GM18861 (cell line): ENCODE measurements around the gene ZBTB48.

Experiments used
- ATAC-seq: cut with Tn5 transposase; IDR thresholded peaks from one replicate; pipeline ENCODE4 v1.9.1; 2021; ENCODE audit not compliant: unreplicated experiment

ZBTB48 gene

DNA sequence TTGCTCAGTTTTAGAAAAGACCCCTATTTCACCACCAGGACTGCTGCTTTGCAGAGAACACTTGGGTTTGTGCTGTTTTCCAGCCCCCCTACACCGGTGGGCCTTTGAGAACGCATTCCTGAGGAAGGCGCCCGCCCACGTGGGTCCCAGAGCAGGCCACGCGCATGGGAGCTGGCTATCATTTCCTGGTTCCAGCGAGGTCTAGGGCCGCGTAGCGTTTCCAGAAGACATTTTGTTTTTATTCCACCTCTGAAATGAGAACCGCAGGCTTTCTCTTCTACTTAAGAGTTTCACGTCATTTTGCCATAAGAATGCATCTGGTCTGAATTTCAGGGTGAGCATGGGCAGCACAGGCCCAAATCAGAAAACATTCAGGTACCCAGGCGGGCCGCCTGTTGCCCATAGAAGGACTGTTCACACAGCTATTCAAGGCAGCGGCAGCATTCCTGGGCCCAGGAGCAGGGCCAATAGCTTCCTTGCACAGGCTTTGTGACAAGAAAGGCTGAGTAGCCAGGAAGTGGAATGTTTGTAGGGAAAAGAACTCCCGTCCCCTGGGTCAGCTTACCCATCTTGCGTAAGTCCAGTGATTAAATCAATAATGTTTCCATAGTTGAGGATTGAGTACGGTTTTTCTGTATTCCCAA is 24.2 kb downstream of the ZBTB48 start:
- ATAC-seq = no peak

GRCh38 chr1:6612641-6613360 is 33.0 kb downstream of the ZBTB48 start:
- peak; percentile 23 for ATAC-seq

DNA sequence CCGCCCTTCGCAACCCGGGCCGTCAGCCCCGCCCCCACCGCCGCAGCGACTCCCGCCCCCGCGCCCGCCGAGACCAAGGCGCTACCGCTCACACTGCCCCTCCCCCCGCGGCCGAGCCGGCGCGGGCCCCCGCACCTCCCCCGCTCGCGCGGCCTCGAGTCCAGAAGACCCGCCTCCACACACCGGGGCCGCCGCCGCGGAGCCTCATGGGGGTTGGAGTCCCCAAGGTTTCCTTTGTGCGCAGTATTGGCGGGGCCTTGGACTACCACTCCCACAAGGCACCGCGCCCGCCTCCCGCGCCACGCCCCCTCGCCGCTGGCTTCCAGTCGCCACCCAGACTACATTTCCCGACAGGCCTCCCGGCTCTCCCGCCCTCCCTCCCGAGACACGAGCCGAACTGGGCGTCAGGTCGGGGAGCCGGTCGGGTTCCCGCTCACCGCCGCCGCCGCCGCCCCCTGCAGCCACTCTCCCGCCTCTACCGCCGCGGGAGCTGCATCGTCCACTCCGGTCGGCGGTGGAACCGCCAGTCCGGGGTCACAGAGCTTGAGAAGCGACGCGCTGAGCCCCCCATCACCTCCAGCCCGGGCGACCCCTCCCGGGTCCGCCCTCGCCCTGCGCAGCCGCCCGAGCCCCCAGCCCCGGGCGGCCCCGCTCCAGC is 33.7 kb downstream of the ZBTB48 start, which contains the start of gene PHF13:
TSS of gene PHF13 (plus strand) at position 371 of the 658 bp plus-strand sequence. CDS start 336 bp downstream, outside the sequence.
- peak; percentile 89 for ATAC-seq

DNA sequence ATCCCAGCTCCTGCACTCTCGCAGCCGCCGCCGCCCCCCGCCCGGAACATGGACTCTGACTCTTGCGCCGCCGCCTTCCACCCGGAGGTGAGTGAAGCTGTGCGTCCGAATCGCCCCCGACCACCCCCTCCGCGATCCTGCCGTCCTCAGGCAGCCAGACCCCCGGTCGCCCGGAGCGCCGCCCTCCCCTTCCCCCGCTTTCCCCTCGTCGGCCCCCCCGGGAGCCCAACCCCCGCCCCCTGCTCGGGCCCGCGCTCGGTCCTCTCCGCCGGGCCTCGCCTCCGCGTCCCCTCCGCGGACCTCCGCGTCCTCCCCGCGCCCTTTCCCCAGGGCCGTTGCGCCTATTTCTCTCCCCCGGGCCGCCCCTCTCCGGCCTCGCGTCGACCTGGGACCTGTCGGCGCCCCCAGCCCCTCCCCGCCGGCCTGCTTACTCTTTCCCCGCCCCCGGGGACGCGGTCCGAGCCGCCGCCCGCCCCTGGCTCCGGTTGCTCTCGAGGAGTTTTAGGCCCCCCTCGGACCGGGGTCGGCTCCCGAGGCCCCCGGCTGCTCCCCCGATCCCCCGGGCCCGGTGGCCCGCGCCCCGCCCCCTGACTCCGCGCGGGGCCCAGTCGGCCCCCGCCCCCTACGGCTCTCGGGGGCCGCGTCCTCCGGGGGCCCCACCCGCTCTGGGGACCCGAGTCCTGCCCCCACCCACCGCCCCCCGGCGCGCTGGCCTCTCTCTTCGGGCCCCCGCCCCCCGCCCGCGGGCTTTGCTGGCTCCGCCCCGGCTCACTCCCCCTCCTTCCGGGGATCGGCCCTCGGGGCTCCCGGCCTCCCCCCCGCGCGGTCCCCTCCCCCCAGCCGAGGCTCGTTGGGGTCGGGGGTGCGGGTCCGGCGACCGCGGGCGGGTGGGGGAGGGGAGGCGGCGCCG is 34.5 kb downstream of the ZBTB48 start:
- no peak for ATAC-seq

DNA sequence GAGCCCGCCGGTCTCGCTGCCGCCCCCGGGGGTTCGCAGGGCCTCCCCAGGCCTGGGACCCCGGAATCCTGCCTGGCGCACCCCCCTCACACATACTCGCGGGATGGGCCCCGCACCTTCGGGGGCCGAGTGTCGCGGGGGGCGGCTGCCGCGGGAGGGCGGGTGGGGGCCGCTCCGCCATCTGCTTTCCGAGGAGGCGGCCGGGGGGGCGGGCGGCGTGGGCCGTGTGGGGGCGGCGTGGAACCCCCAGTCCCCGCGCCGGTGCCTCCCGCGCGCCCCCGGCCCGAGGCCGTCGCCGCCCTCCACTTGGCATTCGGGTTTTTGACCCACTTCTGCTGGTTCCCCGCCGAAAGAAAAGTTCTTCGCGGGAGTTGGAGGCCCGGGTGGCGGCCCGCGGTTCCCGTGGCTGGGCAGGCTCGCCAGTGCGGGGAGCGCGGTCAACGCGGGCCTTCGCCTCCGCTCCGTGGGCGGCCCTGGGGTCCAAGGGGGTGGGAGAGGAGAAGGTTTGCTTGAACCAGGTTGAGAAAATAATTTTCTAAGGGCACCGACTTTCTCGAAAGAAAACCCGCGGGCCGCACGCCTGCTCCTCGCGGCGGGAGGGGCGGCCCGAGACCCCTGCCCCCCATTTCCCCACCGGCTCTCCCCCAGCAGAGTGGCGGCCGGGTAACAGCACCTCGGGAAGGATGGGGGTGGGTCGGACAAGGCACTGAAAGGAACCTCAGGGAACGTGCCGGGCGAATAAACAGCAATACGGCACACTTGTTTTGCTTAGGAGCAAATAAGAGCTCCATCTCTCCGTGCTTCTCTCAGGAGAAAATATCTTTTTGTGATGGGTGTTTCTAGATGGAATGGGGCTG is 35.4 kb downstream of the ZBTB48 start:
- no peak for ATAC-seq

- no peak for ATAC-seq
These were observed 39.3 kb downstream of the ZBTB48 start for GRCh38 chr1:6619045-6619444.

DNA sequence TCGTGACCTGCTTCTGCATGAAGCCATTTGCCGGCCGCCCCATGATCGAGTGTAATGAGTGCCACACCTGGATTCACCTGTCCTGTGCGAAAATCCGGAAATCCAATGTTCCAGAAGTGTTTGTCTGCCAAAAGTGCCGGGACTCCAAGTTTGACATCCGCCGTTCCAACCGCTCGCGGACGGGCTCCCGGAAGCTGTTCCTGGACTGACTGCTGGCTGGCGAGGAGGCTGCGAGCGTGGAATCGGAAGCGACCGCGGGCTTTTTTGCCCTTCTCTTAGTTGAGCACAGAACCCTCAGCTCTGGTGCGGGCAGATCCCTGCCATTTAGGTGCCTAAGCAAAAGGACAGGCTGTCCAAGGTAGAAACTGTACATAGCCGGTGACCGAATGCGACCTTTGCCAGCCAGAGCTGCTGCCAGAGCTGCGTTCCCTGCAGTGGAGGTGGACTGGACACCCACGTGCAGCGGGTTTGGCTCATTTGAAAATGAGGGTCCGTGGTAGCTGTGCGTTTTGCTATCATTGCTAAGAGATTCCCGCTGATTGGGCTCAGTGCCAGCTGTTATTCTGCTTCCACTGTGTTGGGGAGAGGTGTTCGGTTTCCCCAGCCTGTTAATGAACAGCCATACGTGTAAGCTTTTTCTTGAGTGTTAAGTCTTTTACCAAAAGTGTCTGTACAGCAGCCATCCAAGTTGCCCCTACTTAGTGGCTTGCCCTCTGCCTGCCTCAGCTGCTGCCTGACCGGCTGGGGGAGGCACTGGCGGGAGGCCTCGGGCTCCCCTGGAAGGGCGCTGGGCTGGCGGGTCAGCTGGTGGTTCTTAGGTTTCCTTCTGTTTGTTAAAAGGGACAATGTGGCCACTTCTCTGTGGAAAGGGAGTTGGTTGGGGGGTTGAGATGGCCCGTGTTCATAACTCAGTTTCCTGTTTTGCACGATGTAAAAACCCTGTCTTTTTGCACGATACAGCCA is 41.9 kb downstream of the ZBTB48 start:
- no peak for ATAC-seq

DNA sequence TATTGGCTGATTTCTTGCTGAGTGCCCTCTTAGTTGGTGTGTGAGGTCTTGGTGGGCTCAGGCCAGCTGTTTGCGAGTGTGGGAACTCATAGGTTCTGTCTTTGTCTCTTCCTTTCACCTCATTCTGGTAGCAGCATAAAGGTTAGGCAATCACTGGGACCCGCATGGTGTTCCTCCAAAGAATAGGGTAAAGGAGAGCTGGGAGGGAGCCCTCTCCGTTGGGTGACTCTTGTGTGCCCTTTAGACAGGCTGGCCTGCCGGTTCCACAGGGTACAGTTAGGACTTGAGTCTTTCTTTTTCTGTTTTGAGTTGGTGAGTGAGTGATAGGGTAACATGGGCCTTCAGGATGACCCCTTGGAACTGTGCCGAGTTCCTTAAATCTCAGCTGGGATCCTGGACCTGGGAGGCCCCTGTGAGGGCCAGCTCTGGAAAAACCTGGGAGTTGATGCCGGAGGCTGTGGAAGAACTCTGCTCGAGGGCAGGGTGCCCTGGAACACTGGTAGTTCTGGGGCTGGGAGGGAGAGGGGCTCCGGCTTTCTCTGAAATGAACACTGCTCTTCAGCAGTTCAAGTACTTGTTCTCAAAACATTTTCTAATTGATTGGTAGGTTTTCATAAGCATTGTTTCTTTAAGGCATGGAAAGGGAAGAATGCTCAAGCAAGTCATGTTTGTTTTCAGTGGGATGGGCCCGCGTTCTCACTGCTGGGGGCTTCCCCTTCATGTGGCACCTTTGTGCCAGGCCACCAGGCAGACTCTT is 42.8 kb downstream of the ZBTB48 start:
- no peak for ATAC-seq

DNA sequence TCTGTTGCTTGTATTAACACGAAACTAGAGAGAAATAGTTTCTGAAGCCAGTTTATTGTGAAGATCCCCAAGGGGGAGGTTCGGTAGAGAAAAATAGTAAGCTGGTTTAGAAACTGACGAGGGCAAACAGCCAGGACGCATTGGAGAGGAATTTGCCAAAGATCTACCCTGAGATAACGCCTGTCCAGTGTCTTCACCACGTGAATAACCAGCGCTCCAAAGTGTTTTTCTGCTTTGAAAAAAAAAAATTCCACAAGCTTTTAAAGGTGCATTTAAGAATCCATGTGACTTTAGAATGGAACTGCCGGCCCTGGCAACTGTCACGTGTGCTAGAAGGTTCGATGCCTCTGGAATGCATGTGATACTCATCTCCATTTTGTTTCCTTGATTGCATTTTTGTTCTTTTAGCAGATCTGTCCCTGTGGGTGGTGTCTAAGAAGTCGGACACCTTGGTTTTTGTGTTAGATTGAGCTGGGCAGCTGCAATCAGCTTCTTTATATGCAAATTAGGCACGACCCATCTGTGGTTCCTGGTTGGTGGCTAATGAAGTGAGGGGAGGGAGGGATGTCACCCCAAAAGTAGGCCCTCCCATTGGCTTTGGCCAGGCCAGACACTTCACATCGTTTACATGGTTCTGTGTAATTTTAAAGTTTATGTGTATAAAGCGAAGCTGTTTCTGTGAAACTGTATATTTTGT is 43.6 kb downstream of the ZBTB48 start:
- ATAC-seq = no peak

DNA sequence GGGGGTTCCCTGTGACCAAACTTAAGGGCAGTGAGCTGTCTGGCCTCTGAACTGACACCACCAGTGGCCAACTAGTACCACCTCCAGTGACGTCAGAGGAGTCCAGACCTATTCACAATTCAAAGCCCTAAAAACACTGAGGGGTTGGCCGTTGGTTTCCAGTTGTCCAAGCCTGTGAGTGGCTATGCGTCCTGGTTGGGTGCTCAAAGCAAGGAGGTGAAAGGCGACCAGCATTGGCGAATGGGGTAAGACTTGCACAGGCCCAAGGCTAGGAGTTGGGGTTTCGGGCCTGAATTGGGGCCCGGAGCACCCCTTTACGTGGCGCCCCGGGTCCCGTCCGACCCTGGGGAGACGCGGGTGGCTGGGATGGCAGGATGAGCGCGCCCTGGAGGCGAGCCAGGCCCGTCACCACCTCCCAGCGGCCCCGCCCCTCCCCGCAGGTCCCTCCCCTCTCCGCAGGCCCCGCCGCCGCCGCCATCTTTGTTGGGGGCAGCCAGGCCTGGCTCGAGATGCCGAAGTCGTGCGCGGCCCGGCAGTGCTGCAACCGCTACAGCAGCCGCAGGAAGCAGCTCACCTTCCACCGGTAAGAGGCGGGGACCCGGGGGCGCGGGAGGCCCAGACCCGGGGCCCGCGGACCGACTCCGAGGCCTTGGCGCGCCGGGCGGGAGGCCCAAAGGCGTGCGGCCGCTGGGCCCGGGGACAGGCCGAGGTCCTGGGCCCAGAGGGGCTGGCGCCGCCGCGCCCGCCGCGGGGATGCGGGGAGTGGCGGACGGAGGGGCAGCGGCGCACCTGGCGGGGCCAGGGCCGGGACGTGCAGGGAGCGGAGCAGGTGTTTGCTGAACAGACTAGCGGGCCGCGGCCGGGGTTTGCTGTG is 45.2 kb downstream of the ZBTB48 start, which contains the start of gene THAP3:
TSS of gene THAP3 (plus strand) at position 159 of the 874 bp plus-strand sequence. CDS start at position 510, 351 bp downstream.
- ATAC-seq = peak; percentile 53

GRCh38 chr1:6625584-6626149 is 45.9 kb downstream of the ZBTB48 start:
- no peak for ATAC-seq

GRCh38 chr1:6627031-6627430 is 47.2 kb downstream of the ZBTB48 start:
- no peak for ATAC-seq

GRCh38 chr1:6627841-6628545 is 48.2 kb downstream of the ZBTB48 start:
- ATAC-seq = no peak

GRCh38 chr1:6628971-6629479 is 49.2 kb downstream of the ZBTB48 start:
- no peak for ATAC-seq

DNA sequence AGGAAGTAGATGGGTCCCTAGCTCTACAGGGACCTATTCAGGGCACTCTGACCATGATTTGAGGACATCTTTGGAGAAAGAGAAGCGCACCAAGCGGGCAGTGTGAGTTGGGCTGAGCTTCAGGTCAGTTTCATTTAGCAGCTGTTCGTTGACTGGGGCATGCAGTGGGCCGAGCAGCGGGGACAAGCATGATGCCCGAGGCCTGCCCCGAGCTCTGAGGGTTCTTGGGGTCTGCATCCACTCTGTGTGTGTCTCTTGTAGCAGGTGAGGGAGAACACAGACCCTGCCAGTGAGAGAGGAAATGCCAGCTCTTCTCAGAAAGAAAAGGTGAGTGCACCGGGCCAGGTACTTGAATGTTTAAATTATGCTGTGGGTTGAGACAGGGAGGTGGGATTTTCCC is 50.2 kb downstream of the ZBTB48 start:
- no peak for ATAC-seq
